Panc1 (cell line): ENCODE data around the gene COL4A2.

Experiments used
- CTCF ChIP-seq: fragments of 450-650 bp; IDR thresholded peaks from 2 replicates; pipeline ENCODE4 v1.5.1; 2017; ENCODE audit warnings: mild to moderate bottlenecking
- POLR2AphosphoS5 ChIP-seq: IDR thresholded peaks from 2 replicates; pipeline ENCODE4 v1.6.1; 2012; ENCODE audit warnings: mild to moderate bottlenecking, low read depth, low read length, moderate library complexity

GRCh38 chr13:110486061-110486715 lies 179.1 kb downstream of the COL4A2 start:
- no peak for TF ChIP-seq CTCF
- TF ChIP-seq POLR2AphosphoS5: no peak
